SK-N-MC (cell line): ENCODE data around the gene PDE4D.

ENCODE experiments used
- DNase-seq: peaks from one replicate; pipeline ENCODE4 v3.0.0-alpha.2; 2011; ENCODE audit warnings: low read depth, low spot score
- H3K27ac ChIP-seq: fragments of 200-600 bp; sonication (generic); 2 replicates; pipeline ENCODE4 v1.5.1; 2016; ENCODE audit warnings: mixed run types
- H3K36me3 ChIP-seq: fragments of 200-600 bp; sonication (generic); 2 replicates; pipeline ENCODE4 v1.6.1; 2017; ENCODE audit warnings: antibody characterized with exemption, low read length, mixed read lengths; ENCODE audit not compliant: insufficient read depth
- H3K4me3 ChIP-seq: fragments of 200-600 bp; sonication (generic); 2 replicates; pipeline ENCODE4 v1.5.1; 2016
- H3K9ac ChIP-seq: fragments of 200-600 bp; sonication (generic); 2 replicates; pipeline ENCODE4 v1.8.0; 2017; ENCODE audit warnings: mixed run types, mixed read lengths; ENCODE audit not compliant: insufficient read length
- H3K9me3 ChIP-seq: fragments of 200-600 bp; sonication (generic); 2 replicates; pipeline ENCODE4 v1.6.1; 2017; ENCODE audit warnings: low read depth, mild to moderate bottlenecking, antibody characterized with exemption, low read length, moderate library complexity, mixed read lengths
- EZH2 ChIP-seq: fragments of 200-600 bp; sonication (generic); IDR thresholded peaks from one replicate; pipeline ENCODE4 v1.6.1; 2017; ENCODE audit warnings: antibody characterized with exemption
- FOXP2 ChIP-seq: optimal IDR thresholded peaks from 2 replicates; pipeline ENCODE3; 2011; ENCODE audit warnings: mild to moderate bottlenecking, moderate library complexity; ENCODE audit not compliant: insufficient read depth; ENCODE audit errors: extremely low read length, control extremely low read depth
- POLR2AphosphoS5 ChIP-seq: IDR thresholded peaks from 2 replicates; pipeline ENCODE4 v1.6.1; 2012; ENCODE audit warnings: mild to moderate bottlenecking, low read depth, low read length, borderline replicate concordance

Gene PDE4D

DNA sequence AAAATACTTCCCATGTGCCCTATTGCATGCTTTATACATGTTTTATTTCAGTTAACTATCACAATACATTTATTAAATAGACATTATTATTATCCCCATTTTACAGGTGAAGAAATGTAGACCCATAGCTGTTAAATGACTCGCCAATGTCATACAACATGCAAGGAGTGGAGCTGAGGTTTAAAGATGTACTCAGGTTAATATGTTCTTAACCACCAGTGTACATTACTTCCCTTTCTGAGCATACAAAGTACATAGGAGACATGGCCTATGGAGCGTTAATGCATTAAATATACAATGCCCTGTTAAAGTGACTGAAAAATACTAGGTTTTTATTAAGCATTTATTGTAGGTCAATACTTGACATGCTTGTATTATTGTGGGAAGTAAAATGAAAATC lies 407.0 kb downstream of the PDE4D start:
- H3K9me3 ChIP-seq = no peaks in the 10 kb centered on the region
- no peaks in the 10 kb centered on the region for H3K36me3 ChIP-seq
- TF ChIP-seq FOXP2 = no peak
- TF ChIP-seq POLR2AphosphoS5 = no peak
- TF ChIP-seq EZH2 = no peak
- H3K9ac ChIP-seq = no peak overlapping the region
- no peak overlapping the region for H3K4me3 ChIP-seq
- peak overlapping the region; percentile 93 for H3K27ac ChIP-seq
- no peak for DNase-seq

DNA sequence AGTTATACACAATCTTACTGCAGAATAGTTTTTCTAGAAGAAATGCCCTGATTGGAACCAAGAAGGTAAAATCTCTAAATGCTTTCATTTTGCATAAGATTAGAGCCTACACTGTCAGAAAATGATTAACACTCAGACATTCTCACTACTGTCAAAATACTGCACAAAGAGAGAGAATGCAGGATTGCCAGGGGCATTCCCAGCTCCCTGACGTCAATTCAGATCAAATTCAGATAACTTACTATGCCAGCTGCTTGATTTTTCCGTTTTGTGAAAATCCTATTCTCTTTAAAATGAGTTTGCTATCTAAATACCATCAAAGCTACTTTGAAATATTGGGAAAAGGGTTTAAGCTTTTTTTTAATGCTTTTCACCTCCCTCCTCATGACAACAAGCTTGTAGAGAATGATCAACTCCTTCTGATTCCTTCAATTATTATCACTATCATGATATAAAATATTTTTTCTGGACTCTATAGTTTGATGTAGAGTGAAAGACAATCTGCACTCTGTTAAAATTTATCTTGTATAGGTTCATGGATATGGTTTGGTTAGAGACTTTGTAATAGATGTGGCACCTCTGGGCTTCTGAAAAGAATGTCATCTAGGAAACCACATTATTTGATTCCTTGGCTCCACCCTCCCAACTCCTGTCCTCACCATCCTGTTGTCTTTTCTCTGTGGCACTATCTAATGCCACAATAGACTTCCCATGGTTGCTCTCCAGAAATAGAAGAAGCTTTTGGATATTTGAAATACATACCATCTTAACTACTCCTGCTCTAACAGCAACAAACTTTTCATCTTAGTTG lies 407.7 kb downstream of the PDE4D start:
- Histone ChIP-seq H3K27ac (peak overlapping the region; percentile 93), H3K4me3 (peak overlapping the region; percentile 68), H3K9me3 (no peaks in the 10 kb centered on the region), H3K9ac (peak overlapping the region; percentile 3), H3K36me3 (no peaks in the 10 kb centered on the region)
- peak; percentile 77 for DNase-seq
- TF ChIP-seq EZH2 = no peak
- TF ChIP-seq POLR2AphosphoS5 = no peak
- no peak for TF ChIP-seq FOXP2

DNA sequence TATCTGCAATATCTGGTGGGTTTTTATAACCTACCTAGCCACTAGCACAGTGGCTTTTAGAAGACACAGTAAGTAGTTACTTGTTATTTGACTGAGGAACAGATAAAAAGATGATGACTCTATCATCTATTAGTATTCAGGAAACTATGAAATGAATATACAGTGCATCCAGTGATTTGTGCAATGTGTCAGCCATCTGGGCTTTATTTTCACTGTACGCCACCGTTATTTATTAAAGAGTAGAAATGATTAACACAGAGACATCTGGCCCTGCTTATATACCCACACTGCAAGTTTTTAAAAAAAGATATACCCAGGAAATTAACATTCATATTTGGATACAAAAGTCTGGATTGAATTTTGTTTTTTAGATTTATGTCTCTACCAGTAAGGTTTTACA lies 408.4 kb downstream of the PDE4D start:
- Histone ChIP-seq H3K9me3 (no peaks in the 10 kb centered on the region), H3K27ac (peak overlapping the region; percentile 93), H3K9ac (no peak overlapping the region), H3K4me3 (peak overlapping the region; percentile 68), H3K36me3 (no peaks in the 10 kb centered on the region)
- no peak for TF ChIP-seq EZH2
- TF ChIP-seq POLR2AphosphoS5 = peak; percentile 52; the same call in 1 of the 2 replicates
- peak; percentile 94 for DNase-seq

DNA sequence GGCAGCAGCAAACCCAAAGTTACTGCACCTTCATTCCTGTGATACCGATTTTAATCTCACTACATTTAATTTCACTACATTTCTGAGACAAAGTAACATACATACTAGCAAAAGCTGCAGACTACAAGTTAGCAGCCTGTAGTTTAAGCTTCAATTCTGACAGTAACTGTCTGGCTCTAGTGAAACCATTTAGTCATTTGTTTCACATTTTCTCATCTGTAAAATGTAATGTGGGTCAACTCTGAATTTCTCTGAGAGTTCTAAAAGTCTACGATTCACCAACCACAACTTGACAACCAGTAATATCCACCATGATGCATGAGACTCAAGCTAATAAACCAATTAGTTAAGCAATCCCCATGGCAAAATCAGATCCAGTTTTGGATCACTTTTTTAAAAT lies 408.9 kb downstream of the PDE4D start:
- DNase-seq = no peak
- TF ChIP-seq POLR2AphosphoS5 = no peak
- TF ChIP-seq EZH2 = no peak
- TF ChIP-seq FOXP2 = no peak
- Histone ChIP-seq H3K4me3 (peak overlapping the region; percentile 68), H3K36me3 (no peaks in the 10 kb centered on the region), H3K9ac (peak overlapping the region; percentile 14), H3K9me3 (no peaks in the 10 kb centered on the region), H3K27ac (peak overlapping the region; percentile 93)

DNA sequence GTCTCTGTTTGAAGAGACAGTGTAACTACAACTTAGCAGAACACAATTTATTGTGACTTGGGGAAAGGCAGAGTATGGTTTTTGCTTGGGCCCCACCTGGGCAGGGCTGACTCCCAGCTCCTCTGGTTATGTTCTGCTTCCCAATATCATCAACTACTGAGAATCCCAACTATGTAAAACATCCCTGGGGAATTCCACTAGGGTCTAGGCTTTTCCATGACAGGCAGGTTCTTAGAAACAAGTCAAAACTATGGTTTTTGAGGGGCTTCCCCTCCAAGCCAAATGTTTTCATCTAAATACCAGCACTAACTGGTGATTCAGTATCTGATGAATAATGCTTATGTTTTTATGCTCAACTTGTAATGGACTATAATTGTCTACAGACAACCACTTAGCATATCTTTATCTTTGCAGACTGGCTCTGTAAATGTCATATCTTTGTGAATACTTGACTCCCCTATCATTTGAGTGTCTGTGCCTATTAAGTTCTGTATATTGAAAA lies 409.5 kb downstream of the PDE4D start:
- Histone ChIP-seq H3K9me3 (no peaks in the 10 kb centered on the region), H3K4me3 (peak overlapping the region; percentile 68), H3K9ac (no peak overlapping the region), H3K36me3 (no peaks in the 10 kb centered on the region), H3K27ac (peak overlapping the region; percentile 93)
- no peak for TF ChIP-seq POLR2AphosphoS5
- TF ChIP-seq FOXP2 = no peak
- TF ChIP-seq EZH2 = no peak
- DNase-seq = no peak

DNA sequence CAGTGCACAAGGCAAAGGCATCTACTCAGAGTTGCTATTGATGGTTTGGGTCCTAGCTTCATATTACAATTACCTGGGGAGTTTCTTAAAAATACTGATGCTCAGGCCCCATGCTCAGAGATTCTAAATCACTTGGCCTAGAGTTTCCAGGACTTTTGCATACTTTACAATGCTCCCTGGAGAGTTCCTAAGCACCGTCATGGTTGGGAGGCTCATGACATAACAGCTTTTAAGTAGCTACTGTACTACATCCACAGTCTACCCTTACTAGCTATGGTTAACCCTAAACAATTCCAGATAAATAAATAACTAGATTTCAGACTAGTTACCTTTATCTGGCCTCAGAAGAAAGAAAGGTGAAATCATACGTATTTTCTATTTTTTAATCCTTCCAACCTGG lies 414.4 kb downstream of the PDE4D start:
- no peaks in the 10 kb centered on the region for H3K36me3 ChIP-seq
- TF ChIP-seq FOXP2 (no peak), POLR2AphosphoS5 (no peak), EZH2 (no peak)
- H3K9me3 ChIP-seq = no peaks in the 10 kb centered on the region
- peak overlapping the region; percentile 40; the same call in 1 of the 2 replicates for H3K4me3 ChIP-seq
- DNase-seq = no peak
- H3K9ac ChIP-seq = no peak overlapping the region
- H3K27ac ChIP-seq = peak overlapping the region; percentile 85

DNA sequence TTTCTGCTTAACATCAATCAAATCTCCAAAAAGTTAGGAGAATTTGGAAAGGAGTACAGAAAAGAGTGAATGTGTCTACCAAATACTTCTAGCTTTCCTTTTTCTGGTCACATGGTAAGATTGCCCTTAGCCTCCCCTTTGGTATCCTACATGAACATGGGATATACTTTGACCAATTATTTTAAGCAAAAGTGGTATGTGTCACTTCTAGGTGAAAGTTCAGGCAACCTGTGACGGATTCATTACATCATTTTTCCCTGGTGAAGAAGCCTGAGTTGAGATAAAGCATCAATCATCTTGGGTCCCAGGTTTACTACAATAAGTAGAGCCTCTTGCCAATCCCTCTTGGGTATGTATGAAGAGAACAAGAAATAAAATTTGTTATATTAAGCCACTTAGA lies 419.2 kb downstream of the PDE4D start:
- Histone ChIP-seq H3K27ac (no peak overlapping the region), H3K9ac (no peak overlapping the region), H3K9me3 (no peaks in the 10 kb centered on the region), H3K4me3 (no peak overlapping the region), H3K36me3 (no peaks in the 10 kb centered on the region)
- TF ChIP-seq FOXP2 = no peak
- TF ChIP-seq POLR2AphosphoS5 = no peak
- no peak for TF ChIP-seq EZH2
- no peak for DNase-seq

DNA sequence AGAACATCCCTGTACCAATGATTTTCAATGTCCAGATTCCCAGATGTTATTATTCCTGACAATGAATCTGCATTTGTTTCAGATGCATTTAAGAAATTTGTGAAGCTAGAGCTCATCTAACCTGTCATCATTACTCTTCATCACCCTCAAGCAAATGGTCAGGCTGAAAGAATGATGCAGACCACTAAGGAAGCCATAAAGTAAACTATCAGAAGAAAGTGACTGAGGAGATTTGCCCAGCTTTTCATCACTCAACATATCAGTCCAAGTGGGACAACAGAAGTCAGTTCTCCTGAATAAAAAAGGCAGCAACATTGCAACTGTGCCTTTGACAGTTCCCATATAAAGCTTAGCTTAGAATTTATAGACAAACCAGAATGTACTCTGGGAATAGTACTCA lies 419.9 kb downstream of the PDE4D start:
- Histone ChIP-seq H3K36me3 (no peaks in the 10 kb centered on the region), H3K4me3 (no peak overlapping the region), H3K27ac (no peak overlapping the region), H3K9ac (no peak overlapping the region), H3K9me3 (no peaks in the 10 kb centered on the region)
- DNase-seq = no peak
- no peak for TF ChIP-seq EZH2
- no peak for TF ChIP-seq FOXP2
- TF ChIP-seq POLR2AphosphoS5 = no peak

DNA sequence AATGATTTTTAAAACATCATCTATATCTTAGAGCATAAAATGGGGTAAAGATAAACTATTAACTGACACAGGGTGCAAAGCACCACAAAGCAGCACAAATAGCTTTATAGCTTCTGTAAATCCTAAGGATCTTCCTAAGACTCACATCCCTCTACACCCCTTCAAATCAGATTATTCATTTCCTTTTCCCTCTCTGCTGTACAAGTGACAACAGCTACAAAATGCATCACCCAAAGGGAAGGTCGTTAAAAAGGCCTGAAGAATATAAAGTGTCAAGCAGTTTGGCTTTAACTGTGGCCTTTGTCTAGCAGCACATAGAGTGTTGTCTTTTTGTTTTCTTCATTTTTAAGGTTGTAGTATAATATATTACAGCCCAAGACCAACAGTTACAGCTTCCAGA lies 422.1 kb downstream of the PDE4D start:
- Histone ChIP-seq H3K4me3 (no peak overlapping the region), H3K27ac (no peak overlapping the region), H3K9ac (no peak overlapping the region), H3K9me3 (no peaks in the 10 kb centered on the region), H3K36me3 (no peaks in the 10 kb centered on the region)
- no peak for DNase-seq
- TF ChIP-seq POLR2AphosphoS5 (no peak), FOXP2 (no peak), EZH2 (no peak)

DNA sequence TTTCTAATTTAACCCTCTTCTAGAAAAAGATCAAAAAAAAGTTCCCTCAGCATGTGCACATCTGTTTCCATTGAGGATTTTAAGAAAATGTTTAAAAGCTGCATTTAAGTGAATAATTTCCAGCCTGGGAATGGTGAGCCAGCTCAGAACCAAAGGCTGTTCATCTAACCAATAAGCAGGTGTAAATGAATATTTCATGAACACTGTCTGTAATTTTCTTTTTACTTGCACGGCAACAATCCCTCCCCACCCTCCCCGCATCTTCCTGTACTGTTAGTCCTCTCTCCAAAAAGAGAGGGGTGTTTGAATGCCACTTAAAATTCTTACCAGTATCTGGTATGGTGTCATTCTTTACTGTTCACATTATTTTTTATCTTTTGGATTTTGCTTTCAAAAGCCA lies 425.6 kb downstream of the PDE4D start:
- H3K27ac ChIP-seq = peak overlapping the region; percentile 71
- H3K9me3 ChIP-seq = no peaks in the 10 kb centered on the region

More for the DNA sequence above, 425.6 kb downstream of the PDE4D start:
- no peak for TF ChIP-seq POLR2AphosphoS5
- no peak for TF ChIP-seq EZH2
- no peak for TF ChIP-seq FOXP2
- no peaks in the 10 kb centered on the region for H3K36me3 ChIP-seq
- no peak for DNase-seq
- H3K4me3 ChIP-seq = no peak overlapping the region
- H3K9ac ChIP-seq = no peak overlapping the region
